Liver (tissue), 9 donors: Measurements from ENCODE around the gene FRMD4A. TPM values are rescaled to one million over a fixed set of nuclear protein-coding genes. Genes with fewer than 3 reads are reported as not detected.

ENCODE experiments used
- DNase-seq: peaks from one replicate; pipeline ENCODE4 v3.0.0-alpha.2; 2017; ENCODE audit warnings: low spot score
- H3K27ac ChIP-seq, 2 donors: one replicate each; pipeline ENCODE4 v1.7.0; 2013; ENCODE audit warnings: inconsistent platforms in 2 of 2, low read length in 2 of 2, control low read depth in 1 of 2, low read depth in 1 of 2, mild to moderate bottlenecking in 1 of 2
- H3K27me3 ChIP-seq, 4 donors: one replicate each; pipeline versions ENCODE4 v1.6.1 to v1.7.0; 2013; ENCODE audit warnings: low read length in 3 of 4, inconsistent platforms in 1 of 4, mild to moderate bottlenecking in 1 of 4, moderate library complexity in 1 of 4; ENCODE audit not compliant: control insufficient read depth in 4 of 4, insufficient read depth in 4 of 4
- H3K36me3 ChIP-seq, 4 donors: one replicate each; pipeline versions ENCODE4 v1.6.1 to v1.7.0; 2013; ENCODE audit warnings: low read length in 3 of 4, mild to moderate bottlenecking in 3 of 4, low read depth in 1 of 4, moderate library complexity in 1 of 4; ENCODE audit not compliant: control insufficient read depth in 4 of 4, insufficient read depth in 3 of 4
- H3K4me1 ChIP-seq, 4 donors: one replicate each; pipeline versions ENCODE4 v1.6.1 to v1.7.0; 2013; ENCODE audit warnings: low read length in 3 of 4, mild to moderate bottlenecking in 3 of 4, moderate library complexity in 1 of 4; ENCODE audit not compliant: control insufficient read depth in 4 of 4, insufficient read depth in 4 of 4
- H3K4me3 ChIP-seq, 3 donors: one replicate each; pipeline versions ENCODE4 v1.6.1 to v1.7.0; 2013; ENCODE audit warnings: low read length in 3 of 3, control low read depth in 1 of 3, low read depth in 1 of 3, mild to moderate bottlenecking in 1 of 3
- H3K9ac ChIP-seq, 2 donors: one replicate each; pipeline ENCODE4 v1.7.0; 2013; ENCODE audit warnings: low read length in 2 of 2, mild to moderate bottlenecking in 2 of 2, moderate library complexity in 2 of 2, control low read depth in 1 of 2, low read depth in 1 of 2
- H3K9me3 ChIP-seq, 4 donors: one replicate each; pipeline versions ENCODE4 v1.6.1 to v1.7.0; 2013; ENCODE audit warnings: low read length in 3 of 4; ENCODE audit not compliant: control insufficient read depth in 4 of 4
- CTCF ChIP-seq: fragments of 150-350 bp; IDR thresholded peaks from 2 replicates; pipeline ENCODE4 v1.5.1; 2017; ENCODE audit warnings: improper control_type of control experiment, low read depth, low read length; ENCODE audit not compliant: missing input control
- EGR1 ChIP-seq, 2 donors: IDR thresholded peaks; 2 replicates each; pipeline ENCODE4 v1.6.1; 2016 to 2018; ENCODE audit warnings: antibody characterized with exemption in 2 of 2, low read depth in 2 of 2
- FOXA1 ChIP-seq: IDR thresholded peaks from 2 replicates; pipeline ENCODE4 v1.6.1; 2016; ENCODE audit warnings: antibody characterized with exemption
- FOXA2 ChIP-seq: IDR thresholded peaks from 2 replicates; pipeline ENCODE4 v1.6.1; 2016; ENCODE audit warnings: antibody characterized with exemption
- HNF4A ChIP-seq, 2 donors: conservative IDR thresholded peaks; 2 replicates each; pipeline ENCODE4 v1.6.1; 2016; ENCODE audit warnings: antibody characterized with exemption in 2 of 2, mild to moderate bottlenecking in 2 of 2
- HNF4G ChIP-seq: IDR thresholded peaks from 2 replicates; pipeline ENCODE4 v1.6.1; 2016; ENCODE audit warnings: antibody characterized with exemption
- JUND ChIP-seq, 2 donors: IDR thresholded peaks; 2 replicates each; pipeline ENCODE4 v1.6.1; 2016; ENCODE audit warnings: antibody characterized with exemption in 2 of 2
- MAX ChIP-seq: IDR thresholded peaks from 2 replicates; pipeline ENCODE4 v1.6.1; 2016; ENCODE audit warnings: antibody characterized with exemption
- NR2F2 ChIP-seq: IDR thresholded peaks from 2 replicates; pipeline ENCODE4 v1.6.1; 2016; ENCODE audit warnings: antibody characterized with exemption
- RAD21 ChIP-seq, 2 donors: IDR thresholded peaks; 2 replicates each; pipeline ENCODE4 v1.6.1; 2016; ENCODE audit warnings: antibody characterized with exemption in 2 of 2, mild to moderate bottlenecking in 2 of 2
- REST ChIP-seq: IDR thresholded peaks from 2 replicates; pipeline ENCODE4 v1.6.1; 2016; ENCODE audit warnings: antibody characterized with exemption, mild to moderate bottlenecking
- RXRA ChIP-seq, 2 donors: IDR thresholded peaks; 2 replicates each; pipeline ENCODE4 v1.6.1; 2017 to 2018; ENCODE audit warnings: antibody characterized with exemption in 2 of 2, mild to moderate bottlenecking in 1 of 2
- SP1 ChIP-seq: IDR thresholded peaks from 2 replicates; pipeline ENCODE4 v1.6.1; 2018; ENCODE audit warnings: antibody characterized with exemption, mild to moderate bottlenecking
- TAF1 ChIP-seq: conservative IDR thresholded peaks from 2 replicates; pipeline ENCODE4 v1.6.1; 2016; ENCODE audit warnings: antibody characterized with exemption, mild to moderate bottlenecking
- YY1 ChIP-seq: IDR thresholded peaks from 2 replicates; pipeline ENCODE4 v1.6.1; 2016; ENCODE audit warnings: antibody characterized with exemption, mild to moderate bottlenecking
- WGBS: extraction: QIAGEN DNeasy Blood & Tissue Kit; methylation state at CpG from one replicate; pipeline ENCODE4 v1.1.7; 2013; 5-methylcytosine and 5-hydroxymethylcytosine counted together
- polyA plus RNA-seq, 2 donors: library from polyadenylated mRNA; stranded (reverse) in 1 of 2; unstranded in 1 of 2; fragments of 200-250 nt in 1 of 2; fragments of >200 nt in 1 of 2; fragmentation: Nextera tagmentation in 1 of 2; extraction: Ambion mirVana in 1 of 2; gene quantifications; one replicate each; pipeline versions ENCODE4 v1.2.1 to v1.2.3, GENCODE V29; 2013 to 2015
- total RNA-seq, 2 donors: library from RNA; depleted of rRNA; stranded (reverse); fragments of >200 nt; gene quantifications; one replicate each; pipeline ENCODE4 v1.2.3, GENCODE V29; 2014
- TF ChIP-seq, protein P1 (sequence below): IDR thresholded peaks from 2 replicates; pipeline ENCODE4 v1.6.1; 2016; ENCODE audit warnings: antibody characterized with exemption
- TF ChIP-seq, protein P2 (sequence below): IDR thresholded peaks from 2 replicates; pipeline ENCODE4 v1.6.1; 2016; ENCODE audit warnings: antibody characterized with exemption
- donor health status: healthy.
- donor health status: healthy.
- donor health status: healthy.
- donor health status: healthy.
- donor health status: healthy.

The FRMD4A gene
- total and polyA plus RNA-seq, 4 donors = 8.2 to 34.3 (median 13.1) TPM

DNA sequence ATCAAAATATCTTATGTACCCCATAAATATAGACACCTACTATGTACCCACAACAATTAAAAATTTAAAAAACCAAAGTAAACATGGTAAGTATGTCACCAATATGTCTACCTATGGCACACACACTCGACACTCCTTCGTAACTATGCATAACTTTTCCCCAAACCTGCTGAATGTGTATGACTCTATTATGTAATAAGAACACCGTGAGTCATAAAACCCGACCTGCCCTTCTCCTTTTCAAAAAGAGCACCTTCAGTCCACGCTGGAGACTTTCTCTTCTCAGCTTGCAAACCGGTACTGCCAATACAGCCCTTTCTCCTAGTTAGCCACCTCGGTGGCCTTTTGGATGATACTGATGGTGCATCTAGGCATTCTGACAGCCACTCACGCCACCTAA is 557.7 kb downstream of the FRMD4A start:
- Histone ChIP-seq H3K4me1 (no peaks in the 10 kb centered on the region), H3K4me3 (no peak overlapping the region), H3K27ac (no peak overlapping the region), H3K9ac (no peak overlapping the region), H3K27me3 (no peaks in the 10 kb centered on the region), H3K9me3 (no peaks in the 10 kb centered on the region), H3K36me3 (no peaks in the 10 kb centered on the region)
- no peak for DNase-seq
- WGBS = 87% methylated on average over 8 of the region's 8 CpGs
- TF ChIP-seq, protein P1, sequence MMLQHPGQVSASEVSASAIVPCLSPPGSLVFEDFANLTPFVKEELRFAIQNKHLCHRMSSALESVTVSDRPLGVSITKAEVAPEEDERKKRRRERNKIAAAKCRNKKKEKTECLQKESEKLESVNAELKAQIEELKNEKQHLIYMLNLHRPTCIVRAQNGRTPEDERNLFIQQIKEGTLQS = no peak
- TF ChIP-seq YY1 (no peak), HNF4A (conservative IDR thresholded peaks at IDR 0.05) (no peak), HNF4G (no peak)

GRCh38 chr10:13771992-13772391 is 558.7 kb downstream of the FRMD4A start:
- Histone ChIP-seq H3K27ac (no peak overlapping the region), H3K36me3 (no peaks in the 10 kb centered on the region), H3K9me3 (no peaks in the 10 kb centered on the region), H3K4me1 (no peaks in the 10 kb centered on the region), H3K4me3 (no peak overlapping the region), H3K27me3 (no peaks in the 10 kb centered on the region), H3K9ac (no peak overlapping the region)
- no peak for DNase-seq
- TF ChIP-seq FOXA2 (no peak), YY1 (no peak), JUND (IDR thresholded peaks at IDR 0.05) (no peak), HNF4A (conservative IDR thresholded peaks at IDR 0.05) (no peak), REST (no peak), RXRA (IDR thresholded peaks at IDR 0.05) (no peak), MAX (no peak), FOXA1 (no peak), RAD21 (IDR thresholded peaks at IDR 0.05) (no peak), TAF1 (no peak), SP1 (no peak), CTCF (no peak), NR2F2 (no peak), EGR1 (IDR thresholded peaks at IDR 0.05; ENCODE audit: low read depth in 2 of 2) (no peak), HNF4G (no peak)
- TF ChIP-seq, protein P2, sequence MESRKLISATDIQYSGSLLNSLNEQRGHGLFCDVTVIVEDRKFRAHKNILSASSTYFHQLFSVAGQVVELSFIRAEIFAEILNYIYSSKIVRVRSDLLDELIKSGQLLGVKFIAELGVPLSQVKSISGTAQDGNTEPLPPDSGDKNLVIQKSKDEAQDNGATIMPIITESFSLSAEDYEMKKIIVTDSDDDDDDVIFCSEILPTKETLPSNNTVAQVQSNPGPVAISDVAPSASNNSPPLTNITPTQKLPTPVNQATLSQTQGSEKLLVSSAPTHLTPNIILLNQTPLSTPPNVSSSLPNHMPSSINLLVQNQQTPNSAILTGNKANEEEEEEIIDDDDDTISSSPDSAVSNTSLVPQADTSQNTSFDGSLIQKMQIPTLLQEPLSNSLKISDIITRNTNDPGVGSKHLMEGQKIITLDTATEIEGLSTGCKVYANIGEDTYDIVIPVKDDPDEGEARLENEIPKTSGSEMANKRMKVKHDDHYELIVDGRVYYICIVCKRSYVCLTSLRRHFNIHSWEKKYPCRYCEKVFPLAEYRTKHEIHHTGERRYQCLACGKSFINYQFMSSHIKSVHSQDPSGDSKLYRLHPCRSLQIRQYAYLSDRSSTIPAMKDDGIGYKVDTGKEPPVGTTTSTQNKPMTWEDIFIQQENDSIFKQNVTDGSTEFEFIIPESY = no peak
- TF ChIP-seq, protein P1 = no peak
- 87% methylated on average over 4 of the region's 4 CpGs for WGBS
